Astrocyte of the cerebellum (primary cell): ENCODE data around the gene RGS6.

ENCODE experiments used
- DNase-seq: peaks from one replicate; pipeline ENCODE4 v3.0.0-alpha.2; 2011; ENCODE audit warnings: low read depth
- H3K4me3 ChIP-seq: 2 replicates; pipeline ENCODE4 v1.5.1; 2011; ENCODE audit warnings: mild to moderate bottlenecking, low read depth, low read length, moderate library complexity
- in situ Hi-C: cut with HindIII; loops from 2 replicates; pipeline ENCODE4 v1.10.0; 2017; ENCODE audit warnings: low sequenced_read_pairs
- TF ChIP-seq, protein P1 (sequence below): IDR thresholded peaks from 2 replicates; pipeline ENCODE4 v1.5.1; 2012; ENCODE audit warnings: low read length, low read depth, moderate library complexity, mild to moderate bottlenecking; ENCODE audit errors: missing control alignments

Gene RGS6

DNA sequence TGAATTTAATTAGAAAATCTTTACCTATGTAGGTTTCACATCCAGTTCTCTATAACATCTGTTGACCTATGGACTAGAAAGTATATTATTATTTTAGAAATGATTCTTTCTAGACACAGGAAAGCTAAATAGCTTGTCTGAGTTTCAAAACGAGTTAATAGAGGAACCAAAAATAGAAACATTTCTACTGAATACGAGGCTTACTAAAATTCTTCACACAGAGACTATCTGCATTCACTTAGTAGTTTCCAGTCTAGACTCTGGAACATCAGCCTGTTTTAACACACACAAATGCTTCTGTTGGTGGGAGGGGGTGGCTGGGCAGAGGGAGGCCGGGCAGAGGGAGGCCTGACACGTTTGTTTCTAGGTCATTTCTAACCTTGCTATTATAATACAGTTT lies 29.7 kb downstream of the RGS6 start:
- TF ChIP-seq, protein P1, sequence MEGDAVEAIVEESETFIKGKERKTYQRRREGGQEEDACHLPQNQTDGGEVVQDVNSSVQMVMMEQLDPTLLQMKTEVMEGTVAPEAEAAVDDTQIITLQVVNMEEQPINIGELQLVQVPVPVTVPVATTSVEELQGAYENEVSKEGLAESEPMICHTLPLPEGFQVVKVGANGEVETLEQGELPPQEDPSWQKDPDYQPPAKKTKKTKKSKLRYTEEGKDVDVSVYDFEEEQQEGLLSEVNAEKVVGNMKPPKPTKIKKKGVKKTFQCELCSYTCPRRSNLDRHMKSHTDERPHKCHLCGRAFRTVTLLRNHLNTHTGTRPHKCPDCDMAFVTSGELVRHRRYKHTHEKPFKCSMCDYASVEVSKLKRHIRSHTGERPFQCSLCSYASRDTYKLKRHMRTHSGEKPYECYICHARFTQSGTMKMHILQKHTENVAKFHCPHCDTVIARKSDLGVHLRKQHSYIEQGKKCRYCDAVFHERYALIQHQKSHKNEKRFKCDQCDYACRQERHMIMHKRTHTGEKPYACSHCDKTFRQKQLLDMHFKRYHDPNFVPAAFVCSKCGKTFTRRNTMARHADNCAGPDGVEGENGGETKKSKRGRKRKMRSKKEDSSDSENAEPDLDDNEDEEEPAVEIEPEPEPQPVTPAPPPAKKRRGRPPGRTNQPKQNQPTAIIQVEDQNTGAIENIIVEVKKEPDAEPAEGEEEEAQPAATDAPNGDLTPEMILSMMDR = no peak
- no peak overlapping the region for H3K4me3 ChIP-seq
- DNase-seq = no peak
- in situ Hi-C loops = no loop called here

DNA sequence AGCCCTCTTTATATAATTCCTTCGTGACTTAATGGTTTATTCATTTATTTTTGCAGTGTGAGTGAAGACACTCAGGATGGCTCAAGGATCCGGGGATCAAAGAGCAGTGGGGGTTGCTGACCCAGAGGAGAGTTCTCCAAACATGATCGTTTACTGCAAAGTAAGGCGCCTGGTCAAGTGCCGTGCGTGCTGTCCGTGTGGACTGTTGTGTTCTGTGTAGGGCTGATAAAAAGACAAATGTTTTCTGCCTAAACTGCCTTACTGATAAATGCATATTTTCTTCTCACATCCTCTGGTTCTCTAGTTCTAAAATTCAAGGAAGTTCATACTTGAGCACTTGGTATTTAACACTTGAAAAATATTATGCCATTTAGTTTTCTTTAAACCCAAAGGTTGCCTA lies 32.5 kb downstream of the RGS6 start:
- TF ChIP-seq, protein P1 = no peak
- in situ Hi-C loops = no loop called here
- no peak overlapping the region for H3K4me3 ChIP-seq
- no peak for DNase-seq

DNA sequence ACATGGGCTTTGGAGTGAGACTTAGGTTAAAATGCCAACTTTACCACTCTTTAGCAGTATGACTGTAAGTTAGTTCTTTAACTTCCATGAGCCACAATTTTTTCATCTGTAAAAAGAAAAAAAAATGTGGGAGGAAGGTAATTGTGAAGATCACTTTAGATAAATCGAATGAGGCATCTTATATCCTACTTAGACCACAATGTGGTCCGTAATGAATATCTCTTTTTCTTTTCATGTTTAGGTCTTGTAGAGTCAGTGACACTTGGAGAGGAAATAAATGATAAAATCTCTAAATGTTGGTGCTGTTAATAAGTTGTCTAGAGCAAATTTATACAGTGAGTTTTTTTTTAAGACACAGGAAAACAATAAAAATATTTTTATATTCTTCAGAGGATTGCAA lies 34.3 kb downstream of the RGS6 start:
- in situ Hi-C loops = no loop called here
- no peak overlapping the region for H3K4me3 ChIP-seq
- DNase-seq = no peak
- TF ChIP-seq, protein P1 = no peak

DNA sequence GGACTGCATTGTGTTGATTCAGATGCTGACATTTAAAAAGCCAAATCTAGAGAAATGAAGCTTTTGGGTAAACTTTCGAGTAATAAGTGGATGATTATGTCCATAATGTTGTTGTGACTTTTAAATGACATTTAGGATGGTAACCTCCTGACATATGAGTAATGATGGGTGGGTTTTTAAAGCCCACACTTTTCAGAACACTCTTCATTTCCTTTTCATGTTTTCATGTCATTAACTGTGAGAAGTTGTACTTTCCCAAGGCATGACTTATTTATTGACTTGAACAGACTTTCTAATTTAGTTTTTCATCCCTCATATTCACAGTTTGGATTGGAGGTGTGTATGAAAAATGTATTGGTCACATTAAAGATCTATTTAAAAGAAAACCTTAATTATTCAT lies 35.5 kb downstream of the RGS6 start:
- DNase-seq = no peak
- in situ Hi-C loops = no loop called here
- no peak overlapping the region for H3K4me3 ChIP-seq
- TF ChIP-seq, protein P1 = no peak

DNA sequence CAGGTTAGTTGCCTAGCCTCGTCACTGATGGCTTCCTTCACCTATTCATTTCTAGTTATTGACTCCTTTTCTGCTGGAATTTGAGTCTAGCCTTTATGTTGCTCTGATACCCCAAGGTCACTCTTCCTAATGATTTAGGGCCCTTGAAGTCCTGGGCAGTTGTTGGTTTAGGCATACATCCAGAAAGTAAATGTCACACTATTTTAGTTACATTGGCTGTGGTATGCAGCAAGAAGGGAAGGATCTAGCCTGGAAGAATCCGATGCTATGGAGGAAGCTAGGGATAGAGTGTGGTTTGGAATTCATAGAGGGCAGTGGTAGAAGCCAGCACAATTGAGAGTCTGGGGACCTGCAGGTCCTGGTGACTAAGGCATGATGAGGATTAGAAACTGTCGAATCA lies 38.0 kb downstream of the RGS6 start:
- in situ Hi-C loops = no loop called here
- no peak for DNase-seq
- TF ChIP-seq, protein P1 = no peak
- H3K4me3 ChIP-seq = no peak overlapping the region

DNA sequence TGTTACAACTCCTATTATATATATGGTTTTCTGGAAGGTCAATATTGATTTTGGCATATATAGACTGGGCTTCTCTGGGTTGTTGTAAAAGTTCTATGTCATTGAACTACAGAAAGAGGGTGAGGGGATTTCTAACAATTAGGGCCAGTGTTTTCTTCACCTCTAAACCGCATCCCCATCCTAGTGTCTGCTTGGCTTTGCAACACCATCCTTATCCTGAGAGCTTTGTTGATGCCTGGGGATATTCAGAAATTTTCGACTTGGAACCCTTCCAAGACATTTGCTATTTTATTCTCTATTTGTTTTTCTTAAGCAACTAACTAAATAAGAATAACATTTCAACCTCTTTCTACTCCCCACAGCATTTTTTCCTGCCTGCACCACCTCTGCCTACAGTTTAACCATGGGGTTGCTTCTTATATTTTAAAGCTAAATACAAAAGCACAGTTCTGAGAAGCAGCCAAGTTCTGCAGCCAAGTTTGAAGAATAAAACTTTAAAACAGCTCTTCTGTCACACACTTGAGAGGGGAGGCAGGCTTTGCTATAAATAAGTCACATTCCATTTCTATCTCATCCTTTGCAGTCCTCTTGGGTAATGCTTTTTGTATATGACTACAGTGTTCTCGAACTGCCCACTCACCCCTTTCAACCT lies 53.4 kb downstream of the RGS6 start:
- no peak for DNase-seq
- in situ Hi-C loops = no loop called here
- H3K4me3 ChIP-seq = no peak overlapping the region
- TF ChIP-seq, protein P1 = no peak
